Measurements from ENCODE around the gene TMEM256.

Gene TMEM256

GRCh38 chr17:7407082-7407481 is 3.2 kb upstream of the TMEM256 start:
- no peak for DNase-seq

- DNase-seq, result no peak
Observed at GRCh38 chr17:7406235-7406825, 2.4 kb upstream of the TMEM256 start.

DNA sequence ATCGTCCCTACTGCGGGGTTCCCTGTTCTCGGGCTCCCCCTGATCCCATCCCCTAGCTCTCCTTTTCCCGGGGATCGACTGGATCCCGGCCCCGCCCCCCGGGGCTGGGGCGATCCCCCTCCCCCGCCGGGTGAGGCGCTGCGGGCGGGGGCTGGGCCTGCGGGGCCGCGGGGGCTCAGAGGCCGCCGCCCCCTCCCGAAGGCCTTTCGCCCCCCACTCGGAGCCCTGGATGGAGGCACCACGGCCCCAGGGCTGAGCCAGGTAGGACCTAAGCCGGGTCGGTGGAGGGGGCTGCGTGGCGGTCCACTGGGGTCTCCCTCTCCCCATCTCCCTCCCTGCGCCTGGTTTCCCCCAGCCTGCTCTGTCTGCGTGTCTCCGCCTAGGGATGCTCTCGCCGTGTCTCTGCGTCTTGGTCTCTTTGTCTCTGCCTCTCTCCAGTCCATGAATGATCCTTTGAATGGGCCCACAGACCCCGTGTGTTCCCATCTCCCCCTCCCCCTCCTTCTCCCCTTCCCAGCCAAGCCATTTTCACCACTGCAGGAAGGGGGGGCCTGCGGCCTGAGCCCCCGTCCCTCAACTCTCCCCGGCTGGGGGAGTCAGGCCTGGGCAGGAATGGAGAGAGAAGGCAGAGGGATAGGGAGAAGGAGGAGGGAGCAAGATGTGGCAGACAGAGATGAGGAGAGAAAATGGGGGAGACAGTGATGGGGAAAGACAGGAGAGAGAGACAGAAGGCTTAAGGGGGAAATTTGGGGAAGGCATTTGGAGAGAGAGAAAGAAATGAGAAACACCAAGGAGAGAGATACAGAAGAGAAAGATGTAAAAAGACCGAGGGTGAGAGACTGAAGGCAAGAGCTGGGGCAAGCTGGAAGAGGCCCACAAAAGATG is 1.7 kb upstream of the TMEM256 start:
- no peak for DNase-seq

- no peak for DNase-seq
Observed at GRCh38 chr17:7404737-7405349, 946 bp upstream of the TMEM256 start.

GRCh38 chr17:7403727-7403976 is 245 bp downstream of the TMEM256 start:
- no peak for DNase-seq

- no peak for DNase-seq
Observed at GRCh38 chr17:7403043-7403726, 712 bp downstream of the TMEM256 start.

DNA sequence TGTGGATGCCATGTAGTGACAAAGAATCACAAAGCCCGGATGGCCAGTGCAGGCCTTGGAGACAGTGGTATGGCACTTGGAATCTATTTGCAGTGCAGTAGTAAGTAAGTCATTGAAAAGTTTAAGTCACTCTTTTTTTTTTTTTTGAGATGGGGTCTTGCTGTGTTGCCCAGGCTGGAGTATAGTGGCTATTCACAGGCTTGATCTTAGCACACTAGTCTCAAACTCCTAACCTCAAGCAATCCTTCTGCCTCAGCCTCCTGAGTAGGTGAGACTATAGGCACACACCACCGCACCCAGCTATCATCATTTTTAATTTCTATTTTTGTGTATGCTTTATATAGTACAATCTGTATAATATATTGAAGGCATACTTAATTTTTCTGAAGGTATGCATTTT is 5.3 kb downstream of the TMEM256 start:
- no peak for DNase-seq

DNA sequence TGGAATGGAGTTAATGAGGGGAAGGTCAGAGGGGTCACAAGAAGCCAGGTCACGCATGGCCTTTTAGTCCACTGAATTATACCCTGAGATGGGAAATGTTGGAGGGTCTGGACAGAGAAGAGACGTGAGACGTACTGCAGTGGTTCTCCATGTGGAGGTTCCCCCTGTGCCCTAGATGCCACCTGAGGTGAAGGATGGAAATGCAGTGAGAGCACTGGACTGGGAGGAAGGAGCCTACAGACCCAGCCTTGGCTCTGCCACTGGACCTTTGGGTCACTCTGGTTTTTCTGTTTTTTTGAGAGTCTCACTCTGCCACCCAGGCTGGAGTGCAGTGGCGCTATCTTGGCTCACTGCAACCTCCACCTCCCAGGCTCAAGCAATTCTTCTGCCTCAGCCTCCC is 7.8 kb downstream of the TMEM256 start:
- DNase-seq, result no peak

- peak; percentile 86 for DNase-seq
Observed at GRCh38 chr17:7394452-7395191, 9.3 kb downstream of the TMEM256 start, which contains the start of gene PLSCR3. Gene PLSCR3 (minus strand): TSS chr17:7394525. CDS start chr17:7394110, 415 bp downstream.

GRCh38 chr17:7393613-7394451 is 10.1 kb downstream of the TMEM256 start:
- DNase-seq, result peak; percentile 53

GRCh38 chr17:7392696-7393612 is 10.9 kb downstream of the TMEM256 start:
- no peak for DNase-seq

- DNase-seq, result no peak
Observed at GRCh38 chr17:7391307-7391706, 12.6 kb downstream of the TMEM256 start.

DNA sequence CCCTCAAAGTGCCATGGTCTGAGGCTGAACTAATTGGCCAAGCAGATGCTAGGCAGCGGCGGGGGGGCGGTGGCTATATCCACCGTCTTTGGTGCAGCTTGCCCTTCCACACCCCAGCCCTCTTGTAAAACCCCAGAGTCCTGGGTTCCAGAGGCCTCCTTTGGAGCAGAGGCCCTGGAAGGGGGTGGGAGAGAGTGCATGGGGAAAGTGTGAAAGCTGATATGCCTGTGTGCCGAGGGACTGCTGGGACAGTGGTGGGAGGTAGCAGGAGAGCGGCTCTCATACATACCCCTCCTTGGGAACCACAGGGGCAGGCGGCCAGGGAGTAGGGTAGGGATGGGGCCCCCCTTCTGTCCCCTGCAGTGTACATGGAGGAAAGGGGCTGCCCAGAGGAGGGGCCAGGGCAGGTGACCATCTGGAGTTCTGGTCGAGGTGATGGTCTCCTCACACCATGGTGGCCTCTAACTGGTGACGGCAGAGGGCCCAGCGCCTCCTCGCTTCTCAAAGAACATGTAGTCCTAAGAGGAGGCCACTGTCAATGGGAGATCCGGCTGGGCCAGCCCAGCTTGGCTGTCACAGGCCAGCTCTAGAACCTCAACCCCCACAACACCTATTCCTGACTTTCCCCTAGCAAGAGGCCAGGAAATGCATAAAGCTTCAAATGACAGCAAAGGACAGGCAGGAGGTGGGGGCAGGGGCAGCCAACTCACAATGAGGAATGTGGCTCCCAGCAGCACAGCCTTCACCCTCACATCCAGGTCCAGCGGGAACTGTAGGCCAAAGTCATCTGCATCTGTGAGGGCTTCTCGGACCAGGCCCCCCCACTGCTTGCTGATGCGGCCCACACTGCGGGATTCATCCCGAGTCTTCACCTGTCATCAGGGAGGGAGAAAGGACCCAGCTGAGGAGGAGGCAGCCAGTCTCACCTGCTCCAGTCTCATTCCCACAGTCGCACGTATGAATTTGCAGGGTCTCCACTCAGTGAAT is 13.7 kb downstream of the TMEM256 start:
- no peak for DNase-seq

GRCh38 chr17:7388856-7389255 is 15.0 kb downstream of the TMEM256 start:
- no peak for DNase-seq

- no peak for DNase-seq
Observed at GRCh38 chr17:7384489-7385081, 19.3 kb downstream of the TMEM256 start.

DNA sequence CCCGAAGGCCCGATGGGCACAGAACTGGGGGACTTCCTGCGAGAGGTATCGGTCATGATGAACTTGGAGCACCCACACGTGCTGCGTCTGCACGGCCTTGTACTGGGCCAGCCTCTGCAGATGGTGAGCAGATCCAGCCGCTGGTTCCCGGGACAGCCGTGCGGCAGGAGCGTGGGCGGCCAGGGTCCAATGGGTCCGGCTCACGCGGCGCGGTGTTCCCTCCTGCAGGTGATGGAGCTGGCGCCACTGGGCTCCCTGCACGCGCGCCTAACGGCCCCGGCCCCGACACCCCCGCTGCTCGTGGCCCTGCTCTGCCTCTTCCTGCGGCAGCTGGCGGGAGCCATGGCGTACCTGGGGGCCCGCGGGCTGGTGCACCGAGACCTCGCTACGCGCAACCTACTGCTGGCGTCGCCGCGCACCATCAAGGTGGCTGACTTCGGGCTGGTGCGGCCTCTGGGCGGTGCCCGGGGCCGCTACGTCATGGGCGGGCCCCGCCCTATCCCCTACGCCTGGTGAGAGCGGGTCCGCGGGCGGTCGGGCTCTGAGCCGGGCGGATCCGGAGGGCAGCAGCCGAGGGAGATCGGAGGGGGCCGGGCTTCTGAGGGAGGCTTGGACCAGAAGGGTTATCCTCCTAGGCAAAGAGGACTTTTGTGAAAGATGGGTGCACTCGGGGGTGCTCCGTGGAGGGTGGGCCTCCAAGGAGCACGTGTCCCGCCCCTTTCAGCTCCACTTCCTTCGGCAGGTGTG is 20.0 kb downstream of the TMEM256 start:
- DNase-seq, result peak; percentile 78

DNA sequence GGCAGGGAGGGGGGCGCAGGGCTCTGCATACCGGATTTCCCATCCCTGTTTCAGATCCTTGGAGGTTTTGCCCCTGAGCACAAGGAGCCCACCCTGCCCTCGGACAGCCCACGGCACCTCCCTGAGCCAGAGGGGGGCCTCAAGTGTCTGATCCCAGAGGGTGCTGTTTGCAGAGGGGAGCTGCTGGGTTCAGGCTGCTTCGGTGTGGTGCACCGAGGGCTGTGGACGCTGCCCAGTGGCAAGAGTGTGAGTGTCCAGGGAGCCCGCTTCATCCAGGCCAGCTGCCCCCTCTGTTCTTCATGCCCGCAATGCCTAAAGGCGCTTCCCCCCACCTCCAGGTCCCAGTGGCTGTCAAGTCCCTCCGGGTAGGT is 20.5 kb downstream of the TMEM256 start:
- DNase-seq, result no peak

DNA sequence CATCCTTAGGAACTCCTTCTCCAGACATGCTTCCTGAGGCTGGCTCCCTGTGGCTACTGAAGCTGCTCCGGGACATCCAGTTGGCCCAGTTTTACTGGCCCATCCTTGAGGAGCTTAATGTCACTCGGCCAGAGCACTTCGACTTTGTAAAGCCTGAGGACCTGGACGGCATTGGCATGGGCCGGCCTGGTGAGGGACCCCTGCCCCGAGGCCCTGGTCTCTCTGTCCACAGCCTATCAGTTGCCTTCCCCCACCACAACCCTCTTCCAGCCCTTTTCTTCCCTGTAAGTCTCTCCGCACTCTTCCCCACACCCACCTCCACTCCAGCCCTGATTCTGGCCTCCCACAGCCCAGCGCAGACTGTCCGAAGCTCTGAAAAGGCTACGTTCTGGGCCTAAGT is 21.0 kb downstream of the TMEM256 start:
- no peak for DNase-seq

Data from activated CD4-positive, alpha-beta T cell treated with anti-CD3 and anti-CD28 coated beads, Interleukin-2, amount 50 U/mL, for 16 hours (primary cell).